Measurements from ENCODE around the gene RFX1.
"Not testable (repeated sequence)": the region's sequence is repeated elsewhere in the genome, so short reads cannot be mapped to it uniquely, and the experiment has no call there.

RFX1 gene

DNA sequence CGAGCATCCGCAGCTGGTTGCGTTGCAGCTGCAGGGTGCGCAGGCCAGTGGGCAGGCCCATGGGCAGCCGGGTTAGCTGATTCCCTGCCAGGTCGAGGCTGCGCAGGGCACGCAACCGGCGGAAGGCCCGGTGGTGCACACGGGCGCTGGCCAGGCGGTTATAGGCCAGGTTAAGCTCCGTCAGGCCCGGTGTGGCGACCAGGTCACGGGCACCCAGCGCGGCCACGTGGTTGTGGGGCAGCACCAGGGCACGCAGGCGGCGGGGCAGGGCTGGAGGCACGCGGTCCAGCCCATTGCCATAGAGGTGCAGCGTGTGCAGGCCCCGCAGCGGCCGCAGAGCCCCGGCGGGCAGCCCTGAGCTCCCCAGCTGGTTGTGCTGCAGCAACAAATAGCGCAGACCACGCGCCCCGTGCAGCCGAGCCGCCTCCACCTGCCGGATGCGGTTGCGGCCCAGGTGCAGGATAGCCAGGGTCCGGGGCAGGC, 73.2 kb downstream of the RFX1 start:
- no peak for DNase-seq

DNA sequence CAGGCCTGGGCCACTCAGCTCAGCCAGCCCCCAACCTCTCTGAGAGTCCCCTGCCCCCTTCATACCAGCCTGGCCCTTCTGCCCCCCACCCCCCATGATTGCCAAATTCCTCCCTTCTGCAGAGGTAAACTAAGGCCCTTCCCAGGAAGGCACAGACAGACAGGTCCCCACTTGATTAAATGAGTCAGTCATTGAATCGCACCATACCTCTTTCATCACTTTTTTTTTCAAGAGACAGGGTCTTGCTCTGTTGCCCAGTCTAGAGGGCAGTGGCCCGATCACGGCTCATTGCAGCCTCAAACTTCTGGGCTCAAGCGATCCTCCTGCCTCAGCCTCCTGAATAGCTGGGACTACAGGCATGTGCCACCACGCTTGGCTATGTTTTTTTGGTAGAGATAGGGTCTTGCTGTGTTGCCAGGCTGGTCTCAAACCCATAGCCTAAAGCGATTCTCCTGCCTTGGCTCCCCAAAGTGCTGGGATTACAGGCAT, 73.9 kb downstream of the RFX1 start:
- DNase-seq: no peak

DNA sequence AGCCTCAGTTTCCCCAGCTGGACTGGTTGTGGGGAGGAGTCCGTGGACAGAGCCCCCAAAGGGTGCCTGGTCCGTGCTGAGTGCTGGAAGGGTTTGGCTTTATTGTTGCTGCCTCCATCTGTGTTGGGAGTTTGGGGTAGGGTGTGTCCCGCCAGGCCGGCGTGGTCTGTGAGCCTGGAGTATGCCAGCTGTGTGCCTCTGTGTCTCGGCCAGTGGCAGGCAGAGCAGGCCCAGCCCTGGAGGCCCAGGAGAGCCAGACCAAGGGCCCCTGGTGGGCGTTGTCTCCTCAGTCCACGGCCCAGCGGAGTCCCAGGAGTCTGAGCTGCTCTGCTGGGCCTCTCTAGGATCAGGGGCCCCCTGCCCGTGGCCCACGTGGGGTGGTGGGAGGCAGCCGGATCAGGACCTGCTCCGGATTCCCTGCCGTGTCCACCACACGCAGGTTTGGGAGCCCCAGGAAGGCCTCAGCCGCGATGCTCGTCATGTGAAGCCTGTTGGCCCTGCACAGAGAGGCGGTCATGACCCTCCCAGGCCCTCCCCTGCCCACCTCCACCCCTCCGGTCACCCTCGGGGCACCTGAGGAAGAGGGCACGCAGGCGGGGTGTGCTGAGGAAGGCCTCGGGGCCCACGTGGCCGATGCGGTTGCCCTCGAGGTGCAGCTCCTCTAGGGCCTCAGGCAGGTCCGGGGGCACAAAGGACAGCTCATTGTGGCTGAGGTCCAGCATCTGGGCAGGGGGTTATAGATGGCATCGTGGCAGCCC, 74.5 kb downstream of the RFX1 start:
- no peak for DNase-seq

DNA sequence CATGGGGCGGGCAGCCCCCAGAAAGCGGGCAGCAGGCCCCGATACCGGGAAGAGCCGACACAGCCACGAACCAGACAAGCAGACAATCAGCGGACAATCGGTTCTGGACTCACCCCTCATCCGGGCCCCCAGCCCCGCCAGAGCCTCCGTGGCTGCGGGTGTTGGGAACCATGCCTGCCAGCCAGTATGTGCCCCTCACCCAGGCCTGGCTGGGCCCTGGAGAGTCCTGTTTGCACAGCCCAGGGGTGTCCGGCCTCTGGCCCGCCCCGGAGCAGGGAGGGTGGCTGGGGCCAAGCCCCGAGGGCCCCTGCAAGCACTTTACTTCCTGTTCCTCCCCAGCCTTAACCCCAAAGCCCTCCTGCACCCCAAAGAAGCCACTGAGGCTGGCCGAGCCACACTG, 75.7 kb downstream of the RFX1 start:
- no peak for DNase-seq

DNA sequence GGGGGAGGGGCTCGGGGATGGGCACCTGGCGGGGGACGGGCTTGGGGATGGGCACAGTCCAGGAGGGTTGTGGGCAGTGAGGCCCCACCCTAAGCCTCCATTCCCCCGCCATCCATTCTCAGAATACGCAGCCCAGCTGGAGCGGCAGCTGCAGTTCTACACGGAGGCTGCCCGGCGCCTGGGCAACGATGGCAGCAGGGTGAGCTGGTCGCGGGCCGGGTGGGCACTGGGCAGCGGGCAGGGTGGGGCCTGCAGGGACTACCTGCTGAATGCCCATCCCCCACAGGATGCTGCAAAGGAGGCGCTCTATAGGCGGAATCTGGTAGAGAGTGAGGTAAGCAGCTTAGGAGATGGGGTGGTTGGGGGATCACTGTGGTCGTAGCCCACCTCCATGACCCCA, 76.2 kb downstream of the RFX1 start:
- DNase-seq: no peak

DNA sequence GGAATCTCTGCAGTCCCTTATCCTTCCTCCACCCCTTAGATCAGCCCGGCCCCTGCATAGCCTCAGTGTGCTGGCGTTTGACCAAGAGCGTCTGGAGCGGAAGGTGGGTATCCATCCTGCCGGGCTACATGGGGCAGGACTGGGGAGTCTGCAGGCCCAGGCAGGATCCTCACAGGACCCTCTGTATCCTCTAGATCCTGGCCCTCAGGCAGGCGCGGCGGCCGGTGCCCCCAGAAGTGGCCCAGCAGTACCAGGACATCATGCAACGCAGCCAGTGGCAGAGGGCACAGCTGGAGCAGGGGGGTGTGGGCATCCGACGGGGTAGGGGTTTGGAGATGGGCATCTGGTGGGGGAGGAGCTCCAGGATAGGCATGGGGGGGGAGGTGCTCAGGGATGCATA, 76.8 kb downstream of the RFX1 start:
- no peak for DNase-seq

DNA sequence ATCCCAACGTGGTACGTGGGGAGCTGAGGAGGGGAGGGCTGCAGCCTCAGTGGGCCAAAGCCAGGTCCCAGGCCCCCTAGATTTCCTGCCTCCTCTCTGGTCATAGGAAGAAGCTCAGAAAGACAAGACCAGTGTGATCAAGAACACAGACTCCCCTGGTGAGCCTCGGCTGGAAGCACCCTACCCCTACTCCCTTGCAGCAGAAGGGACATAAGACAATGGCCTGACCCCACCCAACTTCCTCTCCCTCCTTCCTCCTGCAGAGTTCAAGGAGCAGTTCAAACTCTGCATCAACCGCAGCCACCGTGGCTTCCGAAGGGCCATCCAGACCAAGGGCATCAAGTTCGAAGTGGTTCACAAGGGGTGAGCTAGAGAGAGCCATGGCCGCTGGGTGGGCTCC, 79.4 kb downstream of the RFX1 start:
- DNase-seq: no peak

DNA sequence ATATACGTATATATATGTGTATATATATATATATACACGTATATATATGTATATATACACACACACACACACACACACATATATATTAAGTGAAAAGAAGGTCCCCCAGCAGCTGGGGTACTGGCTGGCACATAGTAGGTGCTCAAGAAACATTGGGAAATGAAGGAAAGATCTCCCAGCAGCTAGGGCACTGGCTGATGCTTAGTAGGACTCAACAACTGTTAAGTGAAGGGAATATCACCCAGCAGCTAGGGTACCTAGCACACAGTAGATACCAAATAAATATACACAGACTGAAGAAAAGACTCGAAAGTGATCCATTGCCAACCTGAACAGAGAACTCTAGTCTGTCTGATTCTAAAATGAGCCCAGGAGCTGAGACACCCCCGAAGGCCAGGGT, 80.1 kb downstream of the RFX1 start:
- DNase-seq: no peak

DNA sequence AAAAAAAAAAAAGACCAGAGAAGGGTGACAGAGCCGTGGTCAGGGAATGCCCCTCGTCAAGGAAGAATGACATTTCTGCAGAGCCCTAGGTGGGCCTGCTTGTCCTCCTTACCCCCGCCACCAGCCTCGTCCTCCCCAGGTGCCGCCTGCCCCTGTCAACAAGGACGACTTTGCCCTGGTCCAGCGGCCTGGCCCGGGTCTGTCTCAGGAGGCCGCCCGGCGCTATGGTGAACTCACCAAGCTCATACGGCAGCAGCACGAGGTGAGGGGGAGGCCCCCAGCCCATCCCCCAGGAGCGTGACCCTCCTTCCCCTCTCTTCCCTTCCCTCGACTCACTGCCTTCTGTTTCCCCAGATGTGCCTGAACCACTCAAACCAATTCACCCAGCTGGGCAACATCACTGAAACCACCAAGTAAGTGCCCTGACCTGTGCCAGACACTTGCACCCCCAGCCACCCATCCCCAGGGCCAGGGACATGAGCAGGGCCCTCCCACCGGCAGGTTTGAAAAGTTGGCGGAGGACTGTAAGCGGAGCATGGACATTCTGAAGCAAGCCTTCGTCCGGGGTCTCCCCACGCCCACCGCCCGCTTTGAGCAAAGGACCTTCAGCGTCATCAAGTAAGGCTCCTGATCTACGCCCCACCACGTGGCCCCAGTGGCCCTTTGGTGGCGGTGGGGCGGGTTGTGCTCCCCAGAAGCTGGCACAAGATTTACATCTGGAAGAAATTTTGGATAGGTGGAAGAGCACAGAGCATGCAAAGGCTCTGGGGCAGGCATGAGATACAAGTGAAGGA, 82.7 kb downstream of the RFX1 start:
- no peak for DNase-seq

DNA sequence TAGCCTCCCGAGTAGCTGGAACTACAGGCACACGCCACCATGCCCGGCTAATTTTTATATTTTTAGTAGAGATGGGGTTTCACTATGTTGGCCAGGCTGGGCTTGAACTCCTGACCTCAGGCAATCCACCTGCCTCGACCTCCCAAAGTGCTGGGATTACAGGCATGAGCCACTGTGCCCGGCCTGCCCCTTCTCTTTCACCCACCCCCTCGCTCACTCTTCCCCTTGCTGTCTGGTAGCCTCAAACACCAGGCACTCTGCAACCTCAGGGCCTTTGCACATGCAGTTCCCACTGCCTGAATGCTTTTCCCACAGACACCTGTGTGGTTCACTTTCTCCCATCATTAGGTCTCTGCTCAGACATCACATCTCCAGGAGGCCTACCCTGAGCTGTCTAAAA, 84.0 kb downstream of the RFX1 start:
- DNase-seq: not testable (repeated sequence)

DNA sequence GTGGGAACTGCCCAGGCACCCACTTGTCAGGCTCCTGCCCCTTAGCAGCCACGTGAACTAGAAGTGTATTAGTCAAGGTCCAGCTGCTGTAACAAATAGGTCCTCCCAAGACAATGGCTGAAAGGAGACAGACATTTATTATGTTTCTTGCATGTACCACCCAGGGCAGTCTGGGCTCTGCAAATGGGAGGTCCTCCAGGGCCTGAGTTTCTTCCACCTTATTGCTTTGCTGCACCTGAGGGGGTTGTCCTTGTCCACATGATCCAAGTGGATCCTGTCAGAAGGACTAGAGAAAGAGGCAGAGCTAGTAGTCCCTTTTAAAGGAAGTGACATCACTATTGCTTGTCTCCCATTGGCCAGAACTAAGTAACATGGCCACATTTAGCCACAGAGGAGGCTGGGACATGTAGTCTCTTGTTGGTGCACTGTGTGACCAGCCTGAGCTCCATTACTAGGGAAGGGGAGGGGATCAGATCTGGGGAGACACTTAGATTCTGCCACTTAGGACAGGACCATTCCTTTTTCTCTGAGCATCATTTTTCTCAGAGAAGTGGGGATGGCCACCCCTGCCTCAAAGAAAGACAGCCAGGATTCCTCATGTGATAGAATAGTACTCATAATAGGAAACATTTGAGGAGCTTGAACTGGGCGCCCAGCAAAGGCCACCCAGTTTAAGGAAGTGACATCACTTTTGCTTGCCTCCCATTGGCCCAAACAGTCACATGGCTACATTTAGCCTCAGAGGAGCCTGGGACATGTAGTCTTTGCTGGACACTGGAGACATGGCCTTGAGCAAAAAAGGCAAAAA, 85.0 kb downstream of the RFX1 start:
- no peak for DNase-seq

DNA sequence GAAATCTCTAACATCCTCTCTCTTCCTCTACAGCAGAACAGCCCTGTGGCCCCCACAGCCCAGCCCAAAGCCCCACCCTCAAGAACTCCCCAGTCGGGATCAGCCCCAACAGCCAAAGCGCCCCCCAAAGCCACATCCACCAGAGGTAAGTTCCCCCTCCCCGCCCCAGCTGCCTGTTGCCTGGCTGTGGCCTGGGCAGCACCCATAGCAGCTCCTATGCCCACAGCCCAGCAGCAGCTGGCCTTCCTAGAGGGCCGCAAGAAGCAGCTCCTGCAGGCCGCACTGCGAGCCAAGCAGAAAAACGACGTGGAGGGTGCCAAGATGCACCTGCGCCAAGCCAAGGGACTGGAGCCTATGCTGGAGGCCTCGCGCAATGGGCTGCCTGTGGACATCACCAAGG, 85.6 kb downstream of the RFX1 start:
- DNase-seq: no peak

DNA sequence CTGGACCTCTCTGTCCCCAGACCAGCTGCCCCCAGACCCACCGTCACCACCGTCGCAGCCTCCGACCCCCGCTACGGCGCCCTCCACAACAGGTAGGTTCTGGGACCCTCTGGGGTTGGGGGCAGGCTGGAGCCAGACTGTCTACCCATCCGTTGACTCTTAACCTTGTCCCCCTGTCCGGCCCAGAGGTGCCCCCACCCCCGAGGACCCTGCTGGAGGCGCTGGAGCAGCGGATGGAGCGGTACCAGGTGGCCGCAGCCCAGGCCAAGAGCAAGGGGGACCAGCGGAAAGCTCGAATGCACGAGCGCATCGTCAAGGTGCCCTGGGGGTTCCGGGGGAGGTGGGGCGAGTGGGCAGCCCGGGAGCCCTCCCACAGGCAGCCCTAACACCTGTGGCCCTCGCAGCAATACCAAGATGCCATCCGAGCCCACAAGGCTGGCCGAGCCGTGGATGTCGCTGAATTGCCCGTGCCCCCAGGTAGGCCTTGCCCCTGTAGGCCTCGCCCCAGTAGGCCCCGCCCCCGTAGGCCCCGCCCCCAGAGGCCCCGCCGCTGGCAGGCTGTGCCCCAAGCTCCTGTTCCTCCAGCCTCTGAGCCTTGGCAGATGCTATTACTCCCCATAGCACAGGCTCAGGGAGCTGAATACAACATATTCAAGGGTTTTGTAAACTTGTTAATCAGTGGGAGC, 87.3 kb downstream of the RFX1 start:
- DNase-seq: no peak

DNA sequence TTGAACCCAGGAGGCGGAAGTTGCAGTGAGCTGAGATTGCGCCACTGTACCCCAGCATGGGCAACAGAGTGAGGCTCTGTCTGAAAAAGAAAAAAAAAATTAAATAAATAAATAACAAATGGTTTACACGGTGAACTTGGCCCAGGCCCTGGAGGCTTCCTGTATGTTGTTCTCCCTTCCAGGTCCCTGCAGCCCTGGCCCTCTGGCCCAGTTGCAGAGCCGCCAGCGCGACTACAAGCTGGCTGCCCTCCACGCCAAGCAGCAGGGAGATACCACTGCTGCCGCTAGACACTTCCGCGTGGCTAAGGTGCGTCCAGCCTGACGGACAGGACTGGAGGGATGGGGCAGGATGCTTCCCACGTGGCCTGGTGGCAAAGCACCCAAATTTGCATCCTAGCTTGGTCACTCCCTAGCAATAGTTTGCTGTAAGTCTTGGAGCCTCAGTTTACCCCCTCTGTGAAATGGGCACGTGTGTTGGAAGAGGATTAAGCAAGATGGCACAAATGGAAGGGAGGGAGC, 88.2 kb downstream of the RFX1 start:
- no peak for DNase-seq

DNA sequence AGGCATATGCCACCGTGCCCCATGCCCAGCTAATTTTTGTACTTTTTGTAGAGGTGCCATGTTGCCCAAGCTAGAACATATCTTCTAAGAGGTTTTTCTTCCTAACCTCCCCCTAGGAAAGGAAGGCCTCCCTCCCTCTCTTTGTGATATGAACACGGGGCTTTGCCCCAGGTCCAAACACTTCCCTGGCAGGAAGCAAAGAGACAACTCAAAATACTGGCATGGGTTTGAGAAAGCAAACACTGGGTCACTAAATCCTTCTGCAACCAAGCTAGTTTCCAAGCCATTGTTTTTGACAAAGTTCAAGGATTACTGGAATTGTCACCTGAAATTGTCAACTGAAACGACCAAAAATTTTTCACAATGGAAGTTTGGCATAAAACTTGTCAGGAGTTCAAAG, 91.3 kb downstream of the RFX1 start:
- no peak for DNase-seq

DNA sequence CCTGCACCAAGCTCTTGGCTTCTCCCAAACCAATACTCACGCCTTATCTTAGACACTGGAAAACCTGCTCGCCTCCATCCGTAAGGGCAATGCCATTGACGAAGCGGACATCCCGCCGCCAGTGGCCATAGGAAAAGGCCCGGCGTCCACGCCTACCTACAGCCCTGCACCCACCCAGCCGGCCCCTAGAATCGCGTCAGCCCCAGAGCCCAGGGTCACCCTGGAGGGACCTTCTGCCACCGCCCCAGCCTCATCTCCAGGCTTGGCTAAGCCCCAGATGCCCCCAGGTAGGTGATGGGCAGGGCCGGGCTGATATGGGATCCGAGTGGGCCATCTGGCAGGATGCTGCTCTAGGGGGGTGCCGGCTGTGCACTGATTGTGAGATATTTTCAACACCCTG, 92.8 kb downstream of the RFX1 start:
- no peak for DNase-seq

Measured in activated effector memory CD4-positive, alpha-beta T cell treated with anti-CD3 and anti-CD28 coated beads, Interleukin-2, amount 50 U/mL, for 16 hours (primary cell).